ENCODE results near the gene PGR. TPM values are rescaled to one million over a fixed set of nuclear protein-coding genes. Genes with fewer than 3 reads are reported as not detected.
A peak's percentile ranks its signal among the peaks of the same experiment; 100 is the strongest.

PGR gene
- not detected in 2 replicates for polyA plus RNA-seq (2012; rRNA removed)
- not detected in 2 replicates for polyA plus RNA-seq (2012; cell fraction: cytosol; rRNA removed)
- polyA plus RNA-seq (2012; cell fraction: nucleus; rRNA removed), result not detected in 2 replicates

DNA sequence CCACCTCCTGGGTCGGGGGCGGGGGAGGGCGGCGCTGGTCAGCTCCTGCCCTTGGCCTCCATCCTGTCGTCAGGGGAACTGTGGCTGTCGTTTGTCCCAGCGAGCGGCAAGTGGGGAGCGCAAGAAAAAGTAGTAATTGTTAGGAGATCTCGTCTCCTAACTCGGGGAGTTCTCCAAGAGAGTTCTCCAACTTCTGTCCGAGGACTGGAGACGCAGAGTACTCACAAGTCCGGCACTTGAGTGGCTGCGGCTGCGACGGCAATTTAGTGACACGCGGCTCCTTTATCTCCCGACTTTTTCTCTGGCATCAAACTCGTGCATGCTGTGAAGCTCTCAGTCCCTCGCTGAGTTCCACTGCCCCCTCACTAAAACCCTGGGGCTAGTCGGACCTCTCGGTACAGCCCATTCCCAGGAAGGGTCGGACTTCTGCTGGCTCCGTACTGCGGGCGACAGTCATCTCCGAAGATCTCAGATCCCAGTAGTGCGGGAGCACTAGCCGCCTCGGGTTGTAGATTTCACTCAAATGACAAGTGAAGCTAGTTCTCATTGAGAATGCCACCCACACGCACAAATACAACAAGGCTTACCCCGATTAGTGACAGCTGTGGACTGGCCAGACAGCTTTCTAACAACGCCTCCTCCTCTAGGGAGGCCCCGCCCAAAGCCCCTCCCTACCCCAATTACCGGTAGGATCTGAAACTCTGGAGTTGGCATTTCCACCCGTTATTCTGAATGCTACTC, at the start of gene PGR:
Gene PGR, minus strand, starts transcription at position 611 of the 741 bp plus-strand sequence. CDS start 743 bp downstream, outside the sequence.
- Histone ChIP-seq H2AFZ (ENCODE audit: low read depth) (no peak within 1 kb of the TSS), H3K4me3 (ENCODE audit: low read depth in 2 of 2, low read length in 1 of 2) (no peak within 1 kb of the TSS), H3K27ac (ENCODE audit: low read depth in 2 of 2, low read length in 1 of 2) (no peak within 1 kb of the TSS), H3K9ac (no peak within 1 kb of the TSS), H3K79me2 (ENCODE audit: insufficient read depth) (no peaks in the 10 kb centered on the region), H3F3A (replicated peaks; ENCODE audit: insufficient read depth) (no peaks in the 10 kb centered on the region), H3K36me3 (replicated peaks in 1 of 2; ENCODE audit: control insufficient read depth in 1 of 2, insufficient read depth in 2 of 2, low read length in 1 of 2) (no peaks in the 10 kb centered on the region), H4K20me1 (ENCODE audit: insufficient read depth) (no peaks in the 10 kb centered on the region), H3K9me2 (no peaks in the 10 kb centered on the region), H3K27me3 (ENCODE audit: insufficient read depth) (peaks cover 34% of the 10 kb centered on the region), H3K4me2 (no peak within 1 kb of the TSS), H3K9me3 (no peaks in the 10 kb centered on the region), H3K4me1 (ENCODE audit: control insufficient read depth in 1 of 2, insufficient read depth in 2 of 2, low read depth in 1 of 2, low read length in 1 of 2) (peaks cover 0 to 3% of the 10 kb centered on the region in 2 experiments; a peak in 1 of 4 replicates)
- 6% methylated on average over 27 of the region's 38 CpGs for WGBS (ENCODE audit: low lambda C conversion rate)
- TF ChIP-seq POLR2AphosphoS5 (IDR thresholded peaks at IDR 0.05; ENCODE audit: low read depth, low read length) (no peak), GATA2 (CRISPR knock-in tag; IDR thresholded peaks at IDR 0.05) (no peak), RXRA (IDR thresholded peaks at IDR 0.05; ENCODE audit: borderline replicate concordance, low read depth) (no peak), GABPA (IDR thresholded peaks at IDR 0.05; ENCODE audit: low read depth) (no peak), CHD2 (IDR thresholded peaks at IDR 0.05; ENCODE audit: low read length, partially characterized antibody) (no peak)
- peak; percentile 15 for DNase-seq
- ChIA-PET POLR2A (no interaction called here), CTCF (interaction anchor here (0.6 to 1.1 kb wide), 2 partner anchors 8 to 306 kb away, joined by 3 read pairs; no protein-coding TSS in a partner anchor)

DNA sequence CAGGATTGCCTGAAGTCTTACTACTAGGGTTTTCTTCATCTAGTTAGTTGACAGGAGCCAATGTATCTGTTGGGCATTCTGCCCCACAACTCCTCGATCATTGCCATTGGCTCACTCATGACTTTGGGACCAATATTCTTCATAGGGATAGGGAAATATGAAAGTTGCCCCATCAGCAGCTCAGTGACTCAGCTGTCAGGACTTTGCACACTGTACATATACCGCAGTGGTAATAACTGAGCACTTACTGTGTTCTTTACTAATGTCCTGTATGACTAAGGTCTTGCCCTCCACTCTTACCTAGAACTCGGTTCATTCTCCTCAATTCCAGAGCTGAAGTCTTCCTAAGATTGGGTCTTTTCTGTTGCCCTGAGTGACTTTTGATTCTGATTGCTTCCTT, 46.8 kb upstream of the PGR start:
- Histone ChIP-seq H3K36me3 (replicated peaks in 1 of 2; ENCODE audit: control insufficient read depth in 1 of 2, insufficient read depth in 2 of 2, low read length in 1 of 2) (no peaks in the 10 kb centered on the region), H3K9me2 (no peaks in the 10 kb centered on the region), H3K4me3 (ENCODE audit: low read depth in 2 of 2, low read length in 1 of 2) (no peak overlapping the region), H3K9me3 (no peaks in the 10 kb centered on the region), H3K27me3 (ENCODE audit: insufficient read depth) (no peaks in the 10 kb centered on the region), H2AFZ (ENCODE audit: low read depth) (no peak overlapping the region), H3F3A (replicated peaks; ENCODE audit: insufficient read depth) (no peaks in the 10 kb centered on the region), H3K79me2 (ENCODE audit: insufficient read depth) (no peaks in the 10 kb centered on the region), H3K4me1 (ENCODE audit: control insufficient read depth in 1 of 2, insufficient read depth in 2 of 2, low read depth in 1 of 2, low read length in 1 of 2) (no peaks in the 10 kb centered on the region), H3K4me2 (no peak overlapping the region), H3K9ac (no peak overlapping the region), H4K20me1 (ENCODE audit: insufficient read depth) (no peaks in the 10 kb centered on the region), H3K27ac (ENCODE audit: low read depth in 2 of 2, low read length in 1 of 2) (no peak overlapping the region)
- CTCF ChIA-PET, result no interaction called here
- DNase-seq, result no peak
- TF ChIP-seq RAD21 (IDR thresholded peaks at IDR 0.05; ENCODE audit: low read length) (no peak), RFX5 (IDR thresholded peaks at IDR 0.05; ENCODE audit: low read length) (no peak), POLR2AphosphoS5 (IDR thresholded peaks at IDR 0.05; ENCODE audit: low read depth, low read length) (no peak), RXRA (IDR thresholded peaks at IDR 0.05; ENCODE audit: borderline replicate concordance, low read depth) (no peak)
- WGBS (ENCODE audit: low lambda C conversion rate), result 0% methylated on average over 3 of the region's 3 CpGs
- POLR2A ChIA-PET, result no interaction called here

DNA sequence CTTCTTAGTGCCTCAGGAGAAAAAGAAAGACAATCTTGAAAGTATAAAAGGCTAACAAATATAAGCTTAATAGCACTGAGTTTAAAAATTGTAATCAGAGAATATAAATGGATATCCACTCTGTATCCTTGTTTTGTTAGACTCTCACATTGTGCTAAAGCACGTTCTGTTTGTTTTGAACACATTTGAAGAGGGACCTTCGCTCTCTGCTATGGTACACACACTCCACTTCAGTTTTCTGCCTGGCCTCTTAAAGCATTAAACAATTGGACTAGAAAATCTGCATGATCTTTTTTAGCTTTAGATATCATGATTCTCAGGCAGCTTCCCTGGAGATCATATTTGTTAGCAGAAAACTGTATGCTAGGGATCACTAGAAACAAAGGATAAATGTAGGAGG, 40.3 kb upstream of the PGR start:
- POLR2A ChIA-PET, result no interaction called here
- TF ChIP-seq EP300 (IDR thresholded peaks at IDR 0.05; ENCODE audit: borderline replicate concordance in 1 of 2, low read depth in 1 of 2, low read length in 1 of 2) (no peak), TEAD4 (IDR thresholded peaks at IDR 0.05; ENCODE audit: borderline replicate concordance, insufficient read depth) (no peak)

More for the DNA sequence above, 40.3 kb upstream of the PGR start:
- no peaks in the 10 kb centered on the region for H3K9me3 ChIP-seq
- H3K27me3 ChIP-seq (ENCODE audit: insufficient read depth), result no peaks in the 10 kb centered on the region
- CTCF ChIA-PET, result no interaction called here
- no peaks in the 10 kb centered on the region for H3K4me1 ChIP-seq (ENCODE audit: control insufficient read depth in 1 of 2, insufficient read depth in 2 of 2, low read depth in 1 of 2, low read length in 1 of 2)
- H3K27ac ChIP-seq (ENCODE audit: low read depth in 2 of 2, low read length in 1 of 2), result no peak overlapping the region
- no peak for DNase-seq
- H3K79me2 ChIP-seq (ENCODE audit: insufficient read depth), result no peaks in the 10 kb centered on the region
- no peak overlapping the region for H2AFZ ChIP-seq (ENCODE audit: low read depth)
- 0% methylated on average over 2 of the region's 2 CpGs for WGBS (ENCODE audit: low lambda C conversion rate)
- H3K4me3 ChIP-seq (ENCODE audit: low read depth in 2 of 2, low read length in 1 of 2), result no peak overlapping the region
- H3K9ac ChIP-seq, result no peak overlapping the region
- no peak overlapping the region for H3K4me2 ChIP-seq
- no peaks in the 10 kb centered on the region for H3K36me3 ChIP-seq (replicated peaks in 1 of 2; ENCODE audit: control insufficient read depth in 1 of 2, insufficient read depth in 2 of 2, low read length in 1 of 2)
- no peaks in the 10 kb centered on the region for H3K9me2 ChIP-seq
- no peaks in the 10 kb centered on the region for H3F3A ChIP-seq (replicated peaks; ENCODE audit: insufficient read depth)
- no peaks in the 10 kb centered on the region for H4K20me1 ChIP-seq (ENCODE audit: insufficient read depth)

Data from SK-N-SH (cell line).